HG03045 (cell line): ENCODE measurements around the gene CNBP.
"Not testable (repeated sequence)": the region's sequence is repeated elsewhere in the genome, so short reads cannot be mapped to it uniquely, and the experiment has no call there.

Experiments
- ATAC-seq: cut with Tn5 transposase; IDR thresholded peaks from one replicate; pipeline ENCODE4 v1.9.1; 2021; ENCODE audit warnings: mild to moderate bottlenecking, moderate library complexity; ENCODE audit not compliant: unreplicated experiment

CNBP gene

DNA sequence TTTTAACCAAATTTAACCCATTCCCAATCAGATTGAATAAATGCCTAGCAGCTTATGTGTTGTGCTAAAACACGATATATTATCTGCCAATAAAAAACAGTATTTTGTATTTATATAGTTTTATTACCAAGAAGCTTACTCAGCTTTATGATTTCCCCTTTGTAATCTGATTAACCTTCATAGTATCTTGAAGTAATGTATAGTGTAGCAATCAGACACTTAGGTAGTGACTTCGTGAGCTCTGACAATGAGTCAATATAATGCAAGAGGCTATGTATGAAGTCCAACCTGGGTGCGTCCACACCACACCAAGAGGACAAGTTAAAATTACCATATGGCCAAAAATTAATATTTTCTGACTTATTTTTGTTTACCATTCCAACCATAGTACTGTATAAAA, 2.1 kb upstream of the CNBP start:
- no peak for ATAC-seq

DNA sequence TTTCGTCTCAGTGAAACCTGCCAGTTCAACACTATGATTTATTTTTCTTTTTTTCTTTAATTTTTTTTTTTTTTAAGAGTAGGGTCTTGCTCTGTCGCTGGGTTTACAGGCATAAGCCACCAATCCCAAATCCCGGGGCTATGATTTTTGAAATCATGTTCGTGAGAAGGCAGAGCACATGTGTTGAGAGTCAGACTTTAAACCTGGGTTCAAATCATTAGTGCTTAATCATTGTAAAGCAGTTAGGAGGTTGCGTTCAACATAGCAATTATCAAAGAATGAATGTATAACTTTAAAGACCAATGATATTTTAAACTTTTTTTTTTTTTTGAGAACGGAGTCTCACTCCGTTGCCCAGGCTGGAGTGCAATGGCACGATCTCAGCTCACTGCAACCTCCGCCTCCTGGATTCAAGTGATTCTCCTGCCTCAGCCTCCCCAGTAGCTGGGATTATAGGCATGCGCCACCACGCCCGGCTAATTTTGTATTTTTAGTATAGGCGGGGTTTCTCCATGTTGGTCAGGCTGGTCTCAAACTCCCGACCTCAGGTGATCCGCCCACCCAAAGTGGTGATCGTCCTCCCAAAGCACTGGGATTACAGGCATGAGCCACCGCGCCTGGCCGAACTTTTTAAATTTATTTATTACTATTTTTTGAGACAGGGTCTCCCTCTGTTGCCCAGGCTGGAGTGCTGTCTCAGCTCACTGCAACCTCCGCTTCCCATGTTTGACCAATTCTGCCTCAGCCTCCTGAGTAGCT, 1.3 kb upstream of the CNBP start:
- ATAC-seq = not testable (repeated sequence)

GRCh38 chr3:129184396-129184657, 631 bp upstream of the CNBP start:
- ATAC-seq = peak; percentile 10

DNA sequence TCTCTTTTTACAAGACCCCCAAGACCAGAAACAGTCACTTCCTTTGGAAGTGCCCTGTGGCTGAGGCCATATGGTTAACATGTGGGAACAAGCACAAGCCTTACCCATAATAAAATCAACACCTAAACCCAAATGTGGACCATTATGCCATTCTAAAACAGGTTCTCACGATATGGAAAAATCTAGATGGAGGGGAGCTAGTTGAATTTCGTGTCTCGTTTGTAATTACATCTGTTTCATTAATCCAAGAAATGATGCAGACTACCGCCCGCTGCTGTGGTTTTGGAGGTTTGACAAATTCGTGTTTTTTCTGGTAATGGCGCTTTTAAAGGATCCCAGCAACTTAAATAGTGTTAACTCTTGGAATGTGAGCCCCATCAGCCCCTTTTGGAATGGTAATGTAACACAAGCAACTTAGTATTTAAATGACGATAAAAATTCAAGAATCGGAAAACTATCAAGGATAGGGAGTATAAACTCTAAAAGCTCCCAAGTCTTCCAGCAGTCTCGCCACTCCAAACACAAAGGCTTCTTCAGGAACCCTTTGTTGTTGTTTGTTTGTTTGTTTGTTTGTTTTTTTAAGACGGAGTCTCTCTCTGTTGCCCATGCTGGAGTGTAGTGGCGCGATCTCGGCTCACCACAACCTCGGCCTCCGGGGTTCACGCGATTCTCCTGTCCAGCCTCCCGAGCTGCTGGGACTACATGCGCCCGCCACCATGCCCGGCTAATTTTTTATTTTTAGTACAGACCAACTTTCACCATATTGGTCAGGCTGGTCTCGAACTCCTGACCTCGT, 1.1 kb downstream of the CNBP start:
- ATAC-seq = no peak

GRCh38 chr3:129181819-129182218, 1.9 kb downstream of the CNBP start:
- no peak for ATAC-seq

DNA sequence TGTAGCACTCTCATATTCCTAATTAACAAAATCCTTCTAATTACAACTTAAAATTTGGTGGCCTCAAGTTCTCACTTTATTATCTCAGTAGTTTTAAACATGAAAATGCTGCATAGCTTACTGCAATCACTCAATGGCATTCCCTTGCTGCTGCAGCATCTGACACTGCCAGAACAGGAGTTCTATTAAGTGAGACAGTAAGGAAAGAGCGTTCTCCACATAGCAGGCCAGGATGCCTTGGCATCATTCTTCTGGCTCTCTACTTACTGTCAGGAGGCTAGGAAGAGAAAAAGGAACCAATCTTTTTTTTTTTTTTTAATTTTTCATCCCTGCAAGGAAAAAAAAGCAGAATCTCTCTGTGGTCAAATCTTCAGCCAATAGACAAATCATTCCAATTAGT, 3.2 kb downstream of the CNBP start:
- no peak for ATAC-seq

- no peak for ATAC-seq
Measured at GRCh38 chr3:129176051-129176450, 7.6 kb downstream of the CNBP start.

GRCh38 chr3:129173725-129174124, 10.0 kb downstream of the CNBP start:
- no peak for ATAC-seq

- no peak for ATAC-seq
Measured at GRCh38 chr3:129173206-129173605, 10.5 kb downstream of the CNBP start.

- no peak for ATAC-seq
Measured at GRCh38 chr3:129166579-129167332, 16.9 kb downstream of the CNBP start.

GRCh38 chr3:129165594-129165993, 18.1 kb downstream of the CNBP start:
- ATAC-seq = not testable (repeated sequence)

DNA sequence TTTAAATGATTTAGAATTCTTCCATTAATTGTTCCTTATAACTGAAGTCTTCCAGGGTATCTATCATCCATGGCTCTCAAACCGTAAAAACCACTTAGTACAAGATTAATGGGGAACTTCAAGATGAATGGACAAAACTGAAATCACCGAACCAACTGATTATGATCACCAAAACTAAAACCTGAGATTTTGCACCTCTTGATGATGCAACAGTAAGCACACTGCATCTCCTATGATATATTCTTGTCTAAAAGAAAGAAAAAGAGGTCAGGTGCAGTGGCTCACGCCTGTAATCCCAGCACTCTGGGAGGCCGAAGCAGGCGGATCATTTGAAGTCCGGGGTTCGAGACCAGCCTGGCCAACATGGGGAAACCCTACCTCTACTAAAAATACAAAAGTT, 19.2 kb downstream of the CNBP start:
- ATAC-seq = no peak

DNA sequence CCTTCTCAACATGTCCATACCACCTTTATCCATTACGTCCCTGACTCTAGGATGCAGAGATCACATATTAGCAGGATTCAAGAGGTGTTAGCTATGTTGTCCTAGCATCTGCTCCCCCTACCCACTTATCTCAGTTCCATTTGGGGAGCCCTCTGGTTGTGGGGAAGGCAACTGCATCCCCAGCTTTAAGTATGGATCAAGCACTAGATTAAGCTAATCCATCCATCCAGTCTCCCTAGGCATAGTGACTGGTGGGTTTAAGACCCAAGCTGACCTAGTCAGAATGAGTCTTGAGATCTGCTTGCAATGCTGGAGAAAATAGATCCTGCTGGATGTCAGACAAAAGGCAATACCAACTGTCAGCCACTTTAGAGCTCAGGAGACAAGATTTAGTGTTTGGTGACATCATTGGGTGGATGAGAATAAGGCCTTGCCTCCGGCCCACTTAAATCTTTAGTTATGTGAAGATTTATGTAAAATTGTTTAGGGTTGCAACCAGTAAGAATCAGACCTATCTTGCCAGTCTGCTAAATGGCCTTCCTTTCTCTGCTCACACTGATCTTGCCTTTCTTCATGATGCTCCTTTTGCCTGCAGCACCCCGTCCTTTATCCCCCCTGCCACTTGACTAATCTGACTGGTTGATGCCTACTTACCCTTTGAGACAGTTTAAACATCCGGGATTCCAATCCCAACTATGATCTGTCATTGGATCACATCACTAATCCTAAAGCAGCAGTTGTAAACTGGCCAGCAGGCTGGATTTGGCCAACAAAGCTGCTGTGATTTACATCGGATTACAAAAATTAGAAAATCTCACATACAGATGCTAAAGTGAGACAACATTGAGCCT, 20.7 kb downstream of the CNBP start:
- ATAC-seq = no peak

DNA sequence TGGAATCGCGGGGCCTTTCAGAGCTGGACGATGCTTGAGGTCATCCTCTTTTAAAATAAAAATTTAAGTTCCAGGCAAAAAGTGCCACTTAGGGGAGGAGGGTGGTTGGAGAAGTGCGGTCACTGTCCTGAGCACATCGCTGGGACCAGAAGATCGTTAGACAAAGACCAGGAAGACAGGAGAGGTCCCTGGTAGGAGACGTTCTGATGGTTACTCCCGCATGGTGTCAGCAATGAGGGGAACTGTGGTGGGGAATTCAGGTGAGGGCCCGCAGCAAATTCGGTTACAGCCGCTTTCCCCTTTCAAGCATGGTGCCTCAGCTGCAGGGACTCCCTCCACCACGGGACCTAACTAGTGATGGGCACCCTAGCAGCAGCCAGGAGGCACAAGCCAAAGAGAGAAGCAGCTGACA, 21.8 kb downstream of the CNBP start:
- no peak for ATAC-seq

GRCh38 chr3:129160891-129161859, 22.5 kb downstream of the CNBP start, which contains the start of gene ISY1:
Gene ISY1 (minus strand): TSS chr3:129161063. CDS start chr3:129160975, 88 bp downstream.
- peak; percentile 82 for ATAC-seq

GRCh38 chr3:129144786-129145185, 38.9 kb downstream of the CNBP start:
- ATAC-seq = no peak

DNA sequence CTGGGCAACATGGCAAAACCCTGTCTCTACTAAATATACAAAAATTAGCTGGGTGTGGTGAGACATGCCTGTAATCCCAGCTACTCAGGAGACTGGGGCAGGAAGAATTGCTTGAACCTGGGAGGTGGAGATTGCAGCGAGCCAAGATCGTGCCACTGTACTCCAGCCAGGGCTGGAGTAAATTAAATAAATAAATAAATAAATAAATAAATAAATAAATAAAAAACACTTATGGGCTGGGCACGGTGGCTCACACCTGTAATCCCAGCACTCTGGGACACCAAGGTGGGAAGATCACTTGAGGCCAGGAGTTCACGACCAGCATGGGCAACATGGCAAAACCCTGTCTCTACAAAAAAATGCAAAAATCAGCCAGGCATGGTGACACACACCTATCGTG, 42.7 kb downstream of the CNBP start:
- ATAC-seq = not testable (repeated sequence)

DNA sequence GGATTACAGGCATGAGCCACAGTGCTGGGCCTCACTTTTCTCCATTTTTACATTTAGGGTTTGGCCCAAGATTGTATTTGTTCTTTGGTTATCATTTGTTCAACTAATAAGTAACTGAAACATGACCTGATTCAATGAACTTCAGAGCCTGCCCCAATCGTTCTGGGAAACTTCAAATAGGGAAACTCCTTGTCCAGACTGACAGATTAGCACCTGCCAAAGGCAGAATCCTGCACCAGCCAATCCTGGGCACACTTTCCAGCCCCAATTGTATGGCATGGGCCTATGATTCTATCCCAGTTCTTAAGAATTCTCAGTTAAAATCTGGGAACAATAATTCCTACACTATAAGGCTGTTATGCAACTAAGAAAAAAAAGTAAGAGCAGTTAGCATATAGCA, 43.8 kb downstream of the CNBP start:
- ATAC-seq = no peak

DNA sequence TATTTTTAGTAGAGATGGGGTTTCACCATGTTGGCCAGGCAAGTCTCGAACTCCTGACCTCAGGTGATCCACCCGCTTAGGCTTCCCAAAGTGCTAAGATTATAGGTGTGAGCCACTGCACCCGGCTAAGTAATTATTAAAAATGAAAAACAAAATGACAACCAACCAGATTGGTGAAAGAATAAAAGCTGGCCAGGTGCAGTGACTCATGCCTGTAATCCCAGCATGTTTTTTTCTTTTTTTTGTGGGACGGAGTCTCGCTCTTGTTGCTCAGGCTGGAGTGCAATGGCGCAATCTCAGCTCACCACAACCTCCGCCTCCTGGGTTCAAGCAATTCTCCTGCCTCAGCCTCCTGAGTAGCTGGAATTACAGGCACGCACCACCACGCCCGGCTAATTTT, 47.4 kb downstream of the CNBP start:
- not testable (repeated sequence) for ATAC-seq
